ENCODE measurements around the gene TLE4.

DNA sequence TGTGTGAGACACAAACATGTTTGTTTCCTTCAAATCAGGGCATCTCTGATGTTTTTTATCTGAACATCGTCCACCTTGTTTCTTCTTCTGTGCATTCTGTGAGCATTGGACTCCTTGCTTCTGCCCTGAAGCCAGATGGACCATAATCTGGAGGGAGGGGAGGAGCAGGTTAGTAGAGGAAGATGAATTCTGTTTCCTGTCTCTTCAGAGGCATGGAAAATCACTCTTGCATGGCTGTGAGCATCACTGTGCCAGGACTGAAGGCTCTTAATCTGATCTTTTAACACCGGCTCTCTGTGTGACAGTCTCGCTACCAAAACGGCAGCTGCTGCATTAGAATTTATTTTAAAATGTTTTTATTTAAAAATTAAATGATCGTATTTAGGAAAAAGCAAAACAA lies 43.3 kb downstream of the TLE4 start:
- TF ChIP-seq, protein P1, sequence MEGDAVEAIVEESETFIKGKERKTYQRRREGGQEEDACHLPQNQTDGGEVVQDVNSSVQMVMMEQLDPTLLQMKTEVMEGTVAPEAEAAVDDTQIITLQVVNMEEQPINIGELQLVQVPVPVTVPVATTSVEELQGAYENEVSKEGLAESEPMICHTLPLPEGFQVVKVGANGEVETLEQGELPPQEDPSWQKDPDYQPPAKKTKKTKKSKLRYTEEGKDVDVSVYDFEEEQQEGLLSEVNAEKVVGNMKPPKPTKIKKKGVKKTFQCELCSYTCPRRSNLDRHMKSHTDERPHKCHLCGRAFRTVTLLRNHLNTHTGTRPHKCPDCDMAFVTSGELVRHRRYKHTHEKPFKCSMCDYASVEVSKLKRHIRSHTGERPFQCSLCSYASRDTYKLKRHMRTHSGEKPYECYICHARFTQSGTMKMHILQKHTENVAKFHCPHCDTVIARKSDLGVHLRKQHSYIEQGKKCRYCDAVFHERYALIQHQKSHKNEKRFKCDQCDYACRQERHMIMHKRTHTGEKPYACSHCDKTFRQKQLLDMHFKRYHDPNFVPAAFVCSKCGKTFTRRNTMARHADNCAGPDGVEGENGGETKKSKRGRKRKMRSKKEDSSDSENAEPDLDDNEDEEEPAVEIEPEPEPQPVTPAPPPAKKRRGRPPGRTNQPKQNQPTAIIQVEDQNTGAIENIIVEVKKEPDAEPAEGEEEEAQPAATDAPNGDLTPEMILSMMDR (conservative IDR thresholded peaks at IDR 0.05; ENCODE audit: low read depth in 2 of 2), result no peak
- TF ChIP-seq, protein P2, sequence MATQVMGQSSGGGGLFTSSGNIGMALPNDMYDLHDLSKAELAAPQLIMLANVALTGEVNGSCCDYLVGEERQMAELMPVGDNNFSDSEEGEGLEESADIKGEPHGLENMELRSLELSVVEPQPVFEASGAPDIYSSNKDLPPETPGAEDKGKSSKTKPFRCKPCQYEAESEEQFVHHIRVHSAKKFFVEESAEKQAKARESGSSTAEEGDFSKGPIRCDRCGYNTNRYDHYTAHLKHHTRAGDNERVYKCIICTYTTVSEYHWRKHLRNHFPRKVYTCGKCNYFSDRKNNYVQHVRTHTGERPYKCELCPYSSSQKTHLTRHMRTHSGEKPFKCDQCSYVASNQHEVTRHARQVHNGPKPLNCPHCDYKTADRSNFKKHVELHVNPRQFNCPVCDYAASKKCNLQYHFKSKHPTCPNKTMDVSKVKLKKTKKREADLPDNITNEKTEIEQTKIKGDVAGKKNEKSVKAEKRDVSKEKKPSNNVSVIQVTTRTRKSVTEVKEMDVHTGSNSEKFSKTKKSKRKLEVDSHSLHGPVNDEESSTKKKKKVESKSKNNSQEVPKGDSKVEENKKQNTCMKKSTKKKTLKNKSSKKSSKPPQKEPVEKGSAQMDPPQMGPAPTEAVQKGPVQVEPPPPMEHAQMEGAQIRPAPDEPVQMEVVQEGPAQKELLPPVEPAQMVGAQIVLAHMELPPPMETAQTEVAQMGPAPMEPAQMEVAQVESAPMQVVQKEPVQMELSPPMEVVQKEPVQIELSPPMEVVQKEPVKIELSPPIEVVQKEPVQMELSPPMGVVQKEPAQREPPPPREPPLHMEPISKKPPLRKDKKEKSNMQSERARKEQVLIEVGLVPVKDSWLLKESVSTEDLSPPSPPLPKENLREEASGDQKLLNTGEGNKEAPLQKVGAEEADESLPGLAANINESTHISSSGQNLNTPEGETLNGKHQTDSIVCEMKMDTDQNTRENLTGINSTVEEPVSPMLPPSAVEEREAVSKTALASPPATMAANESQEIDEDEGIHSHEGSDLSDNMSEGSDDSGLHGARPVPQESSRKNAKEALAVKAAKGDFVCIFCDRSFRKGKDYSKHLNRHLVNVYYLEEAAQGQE (IDR thresholded peaks at IDR 0.05; ENCODE audit: unreplicated experiment), result no peak
- no peak for TF ChIP-seq POLR2AphosphoS5 (IDR thresholded peaks at IDR 0.05; ENCODE audit: low read depth)

Data from GM23338 (cell line).